ENCODE data around the gene SPDYE3. TPM values are rescaled to one million over a fixed set of nuclear protein-coding genes. Genes with fewer than 3 reads are reported as not detected.
"Not testable (repeated sequence)": the region's sequence is repeated elsewhere in the genome, so short reads cannot be mapped to it uniquely, and the experiment has no call there.

The SPDYE3 gene
- total and polyA plus RNA-seq, 2 of the 13 experiments (the other 11 are each of a cell fraction or from before 2014, with no cell fraction given) = not detected

DNA sequence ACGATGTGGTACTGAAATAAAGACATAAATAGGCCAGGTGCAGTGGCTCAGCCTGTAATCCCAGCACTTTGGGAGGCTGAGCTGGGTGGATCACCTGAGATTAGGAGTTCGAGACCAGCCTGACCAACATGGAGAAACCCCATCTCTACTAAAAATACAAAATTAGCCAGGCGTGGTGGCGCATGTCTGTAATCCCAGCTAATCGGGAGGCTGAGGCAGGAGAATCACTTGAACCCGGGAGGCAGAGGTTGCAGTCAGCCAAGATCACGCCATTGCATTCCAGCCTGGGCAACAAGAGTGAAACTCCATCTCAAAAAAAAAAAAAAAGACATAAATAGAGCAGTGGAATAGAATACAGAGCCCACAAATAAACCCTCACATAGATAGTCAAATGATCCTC, 56.3 kb downstream of the SPDYE3 start:
- H3K27ac ChIP-seq (ENCODE audit: extremely low read length, insufficient read depth, low read length); H3K4me1 ChIP-seq (ENCODE audit: insufficient read depth, low read length); intact Hi-C loops (cut with micrococcal nuclease; ENCODE audit: unreplicated experiment); H3K4me3 ChIP-seq (replicated peaks in 1 of 3; ENCODE audit: insufficient read depth in 1 of 3, low read depth in 2 of 3, low read length in 3 of 3); FAIRE-seq; in situ Hi-C loops (cut with HindIII; ENCODE audit: extremely low pct_ligation_motif_present, low pct_unique_long_range_greater_than_20kb); POLR2A ChIA-PET; H3K79me2 ChIP-seq (ENCODE audit: insufficient read depth, low read length); H3K4me2 ChIP-seq (ENCODE audit: low read depth, low read length); BruUV-seq (replicated peaks); H3K27me3 ChIP-seq (ENCODE audit: control insufficient read depth in 1 of 2, insufficient read depth in 2 of 2, low read length in 2 of 2); H2AFZ ChIP-seq (ENCODE audit: low read length); DNase-seq (ENCODE audit: low spot score); CTCF ChIA-PET (ENCODE audit: low intra/inter-chr PET ratio, low total read pairs); ATAC-seq; H3K9me3 ChIP-seq (ENCODE audit: low read length); H4K20me1 ChIP-seq (ENCODE audit: insufficient read depth, low read length); H3K9ac ChIP-seq (ENCODE audit: insufficient read depth, low read depth, low read length): not testable (repeated sequence)
- WGBS (ENCODE audit: low lambda C conversion rate) = 97% methylated on average over 7 of the region's 7 CpGs
- peaks cover 16 to 35% of the 10 kb centered on the region in 2 experiments for H3K36me3 ChIP-seq (replicated peaks in 1 of 2; ENCODE audit: control insufficient read depth in 1 of 2, insufficient read depth in 2 of 2, low read length in 2 of 2)

DNA sequence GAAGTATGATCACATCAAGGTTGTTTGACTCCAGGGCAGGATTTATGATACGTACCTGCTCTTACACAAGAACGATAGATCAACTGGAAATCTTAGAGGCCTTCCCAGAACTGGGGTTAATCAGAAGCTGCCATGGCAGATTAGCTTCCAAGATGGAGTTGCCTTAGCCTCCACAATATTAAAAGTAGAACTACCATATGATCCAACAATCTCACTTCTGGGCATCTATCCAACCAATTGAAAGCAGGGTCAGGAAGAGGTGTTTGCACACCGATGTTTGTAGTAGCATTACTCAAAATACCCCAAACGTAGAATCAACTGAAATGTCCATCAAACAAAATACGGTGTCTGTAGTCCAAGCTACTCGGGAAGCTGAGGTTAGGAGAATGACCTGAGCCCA, 57.0 kb downstream of the SPDYE3 start:
- Histone ChIP-seq H3K79me2 (ENCODE audit: insufficient read depth, low read length) (no peaks in the 10 kb centered on the region), H3K9me3 (ENCODE audit: low read length) (no peaks in the 10 kb centered on the region), H3K4me3 (replicated peaks in 1 of 3; ENCODE audit: insufficient read depth in 1 of 3, low read depth in 2 of 3, low read length in 3 of 3) (no peak overlapping the region), H2AFZ (ENCODE audit: low read length) (no peak overlapping the region), H3K9ac (ENCODE audit: insufficient read depth, low read depth, low read length) (no peak overlapping the region), H3K27me3 (ENCODE audit: control insufficient read depth in 1 of 2, insufficient read depth in 2 of 2, low read length in 2 of 2) (no peaks in the 10 kb centered on the region), H3K27ac (ENCODE audit: extremely low read length, insufficient read depth, low read length) (no peak overlapping the region), H4K20me1 (ENCODE audit: insufficient read depth, low read length) (no peaks in the 10 kb centered on the region), H3K4me1 (ENCODE audit: insufficient read depth, low read length) (no peaks in the 10 kb centered on the region), H3K36me3 (replicated peaks in 1 of 2; ENCODE audit: control insufficient read depth in 1 of 2, insufficient read depth in 2 of 2, low read length in 2 of 2) (peaks cover 9 to 28% of the 10 kb centered on the region in 2 experiments), H3K4me2 (ENCODE audit: low read depth, low read length) (no peak overlapping the region)
- intact Hi-C loops (cut with micrococcal nuclease; ENCODE audit: unreplicated experiment) = no loop called here
- FAIRE-seq (no peak), DNase-seq (ENCODE audit: low spot score) (no peak), ATAC-seq (no peak)
- TF ChIP-seq KDM5B (CRISPR knock-in tag; IDR thresholded peaks at IDR 0.05; ENCODE audit: borderline replicate concordance) (no peak), IKZF1 (IDR thresholded peaks at IDR 0.05) (no peak), RELA (CRISPR knock-in tag; IDR thresholded peaks at IDR 0.05) (no peak), SAFB2 (CRISPR knock-in tag; IDR thresholded peaks at IDR 0.05; ENCODE audit: borderline replicate concordance, low read depth) (no peak), NR2F2 (IDR thresholded peaks at IDR 0.05; ENCODE audit: borderline replicate concordance, low read depth) (no peak)
- in situ Hi-C loops (cut with HindIII; ENCODE audit: extremely low pct_ligation_motif_present, low pct_unique_long_range_greater_than_20kb) = no loop called here
- 94% methylated on average over 6 of the region's 6 CpGs for WGBS (ENCODE audit: low lambda C conversion rate)
- BruUV-seq (replicated peaks) = no TSS peak
- CTCF ChIA-PET (ENCODE audit: low intra/inter-chr PET ratio, low total read pairs) = no interaction called here
- POLR2A ChIA-PET = no interaction called here

DNA sequence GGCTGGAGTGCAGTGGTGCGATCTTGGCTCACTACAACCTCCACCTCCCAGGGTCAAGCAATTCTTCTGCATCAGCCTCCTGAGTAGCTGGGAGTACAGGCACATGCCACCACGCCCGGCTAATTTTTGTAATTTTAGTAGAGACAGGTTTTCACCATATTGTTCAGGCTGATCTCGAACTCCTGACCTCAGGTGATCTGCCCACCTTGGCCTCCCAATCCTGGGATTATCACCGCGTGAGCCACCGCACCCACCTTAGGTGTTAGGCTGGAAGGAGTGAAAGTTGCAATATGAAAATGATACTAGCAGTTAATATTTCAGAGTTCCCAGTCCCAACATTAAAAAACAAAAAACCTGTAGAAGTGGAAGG, 58.5 kb downstream of the SPDYE3 start:
- H3K27me3 ChIP-seq (ENCODE audit: control insufficient read depth in 1 of 2, insufficient read depth in 2 of 2, low read length in 2 of 2); H3K9ac ChIP-seq (ENCODE audit: insufficient read depth, low read depth, low read length); BruUV-seq (replicated peaks); intact Hi-C loops (cut with micrococcal nuclease; ENCODE audit: unreplicated experiment); ATAC-seq; H3K4me2 ChIP-seq (ENCODE audit: low read depth, low read length); H4K20me1 ChIP-seq (ENCODE audit: insufficient read depth, low read length); DNase-seq (ENCODE audit: low spot score); H3K4me3 ChIP-seq (replicated peaks in 1 of 3; ENCODE audit: insufficient read depth in 1 of 3, low read depth in 2 of 3, low read length in 3 of 3); H3K4me1 ChIP-seq (ENCODE audit: insufficient read depth, low read length); H2AFZ ChIP-seq (ENCODE audit: low read length); H3K9me3 ChIP-seq (ENCODE audit: low read length); FAIRE-seq; H3K79me2 ChIP-seq (ENCODE audit: insufficient read depth, low read length); in situ Hi-C loops (cut with HindIII; ENCODE audit: extremely low pct_ligation_motif_present, low pct_unique_long_range_greater_than_20kb); CTCF ChIA-PET (ENCODE audit: low intra/inter-chr PET ratio, low total read pairs); H3K27ac ChIP-seq (ENCODE audit: extremely low read length, insufficient read depth, low read length): not testable (repeated sequence)
- WGBS (ENCODE audit: low lambda C conversion rate) = 97% methylated on average over 7 of the region's 7 CpGs
- peaks cover 4 to 17% of the 10 kb centered on the region in 2 experiments for H3K36me3 ChIP-seq (replicated peaks in 1 of 2; ENCODE audit: control insufficient read depth in 1 of 2, insufficient read depth in 2 of 2, low read length in 2 of 2)
- POLR2A ChIA-PET = interaction anchor here (0.7 to 1.3 kb wide), 2 partner anchors 16 to 124 kb away, joined by 3 to 4 read pairs; no protein-coding TSS in a partner anchor

Measured in HepG2 (cell line).